HG03565 (cell line): Measurements from ENCODE around the gene ZNF525.
"Not testable (repeated sequence)": the region's sequence is repeated elsewhere in the genome, so short reads cannot be mapped to it uniquely, and the experiment has no call there.

Source experiments
- ATAC-seq: cut with Tn5 transposase; IDR thresholded peaks from one replicate; pipeline ENCODE4 v1.9.1; 2021; ENCODE audit warnings: mild to moderate bottlenecking, moderate library complexity; ENCODE audit not compliant: unreplicated experiment

The ZNF525 gene

GRCh38 chr19:53394974-53395839, 29.7 kb downstream of the ZNF525 start, which contains the start of gene ZNF765:
ZNF765 (plus strand) TSS chr19:53395149; CDS start chr19:53398016, 2,867 bp downstream.
- peak; percentile 82 for ATAC-seq

DNA sequence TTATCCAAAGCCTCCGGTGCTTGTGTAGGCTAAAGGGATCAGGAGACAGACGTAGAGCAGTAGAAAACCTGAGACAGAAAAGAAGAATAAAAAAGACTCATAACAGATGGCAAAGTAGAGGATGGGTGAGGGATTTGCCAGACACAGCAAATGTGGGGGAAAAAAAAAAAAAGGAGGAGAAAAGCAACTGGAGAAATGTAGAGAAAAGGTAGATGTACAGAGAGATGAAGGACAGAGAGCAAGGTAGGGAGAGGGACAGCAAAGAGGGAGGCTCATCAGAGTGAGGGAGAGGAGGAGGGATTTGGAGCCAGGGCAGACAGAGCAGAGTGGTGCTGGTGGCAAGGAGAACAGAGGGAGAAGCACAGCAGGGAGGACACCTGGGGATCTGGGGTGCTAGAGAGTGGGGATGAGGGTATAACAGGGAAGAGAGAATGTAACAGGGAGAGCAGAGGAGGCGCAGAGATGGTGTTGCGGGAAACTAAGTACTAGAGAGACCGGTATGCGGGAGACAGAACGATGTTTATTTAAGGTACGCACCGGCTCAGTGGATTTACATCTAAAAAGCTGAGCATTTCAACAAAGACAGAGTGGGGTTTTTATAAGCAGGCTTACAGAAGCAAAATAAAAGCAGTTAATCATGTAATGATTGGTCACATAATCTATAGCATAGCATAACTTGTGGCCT, 30.5 kb downstream of the ZNF525 start:
- ATAC-seq, result not testable (repeated sequence)

DNA sequence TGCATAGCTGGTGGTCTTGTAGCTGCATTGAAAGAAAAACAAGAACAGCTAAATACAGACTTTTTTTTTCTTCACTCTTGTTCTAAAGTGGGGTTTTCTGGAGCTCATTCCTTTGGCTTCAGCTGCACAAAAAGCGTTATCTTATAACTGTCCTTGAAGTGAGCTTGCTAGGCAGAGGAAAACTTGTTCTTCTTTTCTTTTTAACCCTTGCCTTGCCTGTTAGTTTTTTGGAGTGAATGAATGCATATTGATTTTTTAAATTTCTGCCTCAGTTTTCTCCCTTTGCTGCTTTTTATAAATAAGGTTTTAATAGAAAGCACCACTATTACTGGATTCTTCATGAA, 31.0 kb downstream of the ZNF525 start:
- ATAC-seq, result no peak

GRCh38 chr19:53397918-53398317, 32.4 kb downstream of the ZNF525 start:
- not testable (repeated sequence) for ATAC-seq

DNA sequence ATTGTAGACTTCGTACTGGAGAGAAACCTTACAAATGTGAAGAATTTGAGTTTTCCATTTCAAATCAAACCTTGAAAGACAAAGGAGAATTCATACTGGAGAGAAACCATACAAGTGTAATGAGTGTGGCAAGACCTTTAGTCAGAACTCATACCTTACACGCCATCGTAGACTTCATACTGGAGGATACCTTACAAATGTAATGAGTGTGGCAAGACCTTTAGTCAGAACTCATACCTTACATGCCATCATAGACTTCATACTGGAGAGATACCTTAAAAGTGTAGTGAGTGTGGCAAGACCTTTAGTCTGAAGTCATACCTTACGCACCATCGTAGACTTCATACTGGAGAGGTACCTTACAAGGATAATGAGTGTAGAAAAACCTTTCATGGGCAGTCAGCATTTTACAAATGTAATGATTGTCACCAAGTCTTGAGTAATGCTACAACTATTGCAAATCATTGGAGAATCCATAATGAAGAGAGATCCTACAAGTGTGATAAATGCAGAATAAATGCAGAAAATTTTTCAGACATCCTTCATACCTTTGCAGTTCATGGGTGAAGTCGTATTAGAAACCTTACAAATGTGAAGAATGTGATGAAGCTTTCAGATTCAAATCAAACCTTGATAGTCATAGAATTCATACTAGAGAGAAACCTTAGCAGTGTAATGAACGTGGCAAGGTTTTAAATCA, 44.1 kb downstream of the ZNF525 start:
- no peak for ATAC-seq

- not testable (repeated sequence) for ATAC-seq
These were observed 55.2 kb downstream of the ZNF525 start for GRCh38 chr19:53420520-53421315.

DNA sequence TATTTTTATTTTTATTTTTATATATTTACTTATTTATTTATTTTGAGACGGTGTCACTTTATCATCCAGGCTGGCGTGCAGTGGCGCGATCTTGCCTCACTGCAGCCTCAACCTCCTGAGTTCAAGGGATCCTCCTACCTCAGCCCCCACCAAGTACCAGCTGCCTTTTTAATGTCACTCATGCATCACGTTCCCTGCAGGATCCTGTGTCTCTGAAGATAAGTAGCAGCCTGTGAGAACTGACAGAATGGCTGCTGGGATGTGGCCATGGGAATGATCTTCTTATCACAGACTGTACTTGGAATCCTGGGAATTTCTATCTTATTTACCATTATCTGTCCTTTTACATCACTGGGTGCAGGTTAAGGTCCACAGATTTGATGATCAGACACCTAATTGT, 57.0 kb downstream of the ZNF525 start:
- ATAC-seq, result no peak

GRCh38 chr19:53423074-53423473, 57.6 kb downstream of the ZNF525 start:
- ATAC-seq, result not testable (repeated sequence)

GRCh38 chr19:53423680-53424079, 58.2 kb downstream of the ZNF525 start:
- ATAC-seq, result not testable (repeated sequence)

- no peak for ATAC-seq
These were observed 59.6 kb downstream of the ZNF525 start for GRCh38 chr19:53424968-53425597.

GRCh38 chr19:53431399-53432087, 66.0 kb downstream of the ZNF525 start, which contains the start of gene ZNF761:
ZNF761 (plus strand) TSS chr19:53431984; CDS start chr19:53447269, 15,285 bp downstream.
- ATAC-seq, result peak; percentile 89

- peak; percentile 16 for ATAC-seq
These were observed 66.7 kb downstream of the ZNF525 start for GRCh38 chr19:53432088-53432661.
